Left lung (tissue), 10 donors: ENCODE results near the gene FNDC3B. TPM values are rescaled to one million over a fixed set of nuclear protein-coding genes. Genes with fewer than 3 reads are reported as not detected.

Source experiments
- ATAC-seq: fragments of 200-7000 bp; cut with Tn5 transposase; one replicate; pipeline ENCODE4 v1.9.1; 2020; ENCODE audit warnings: moderate library complexity
- DNase-seq, 4 donors: peaks; one replicate each; pipeline ENCODE4 v3.0.0-alpha.2; 2013 to 2020
- H3K27ac ChIP-seq, 2 donors: fragments of 200-600 bp; sonication (generic) in 1 of 2; one replicate each; pipeline versions ENCODE4 v1.5.0 to v1.8.0; 2020 to 2021
- H3K27me3 ChIP-seq, 2 donors: fragments of 200-600 bp; sonication (generic) in 1 of 2; one replicate each; pipeline versions ENCODE4 v1.5.0 to v1.8.0; 2020 to 2021
- H3K36me3 ChIP-seq, 2 donors: fragments of 200-600 bp; sonication (generic) in 1 of 2; one replicate each; pipeline versions ENCODE4 v1.5.0 to v1.8.0; 2020 to 2021
- H3K4me1 ChIP-seq, 2 donors: fragments of 200-600 bp; one replicate each; pipeline ENCODE4 v1.8.0; 2021
- H3K4me3 ChIP-seq, 2 donors: fragments of 200-600 bp; sonication (generic) in 1 of 2; one replicate each; pipeline versions ENCODE4 v1.5.0 to v1.8.0; 2020 to 2021; ENCODE audit warnings: mild to moderate bottlenecking in 1 of 2
- H3K9me3 ChIP-seq, 2 donors: fragments of 200-600 bp; sonication (generic) in 1 of 2; one replicate each; pipeline versions ENCODE4 v1.5.0 to v1.8.0; 2020 to 2021
- intact Hi-C, 2 donors: fragments of 100-400 bp; cut with DNase I; formaldehyde crosslinking; loops; one replicate each; pipeline versions ENCODE4 v1.11.2 to v1.14.2; 2022
- polyA plus RNA-seq, 6 donors: library from polyadenylated mRNA; unstranded; fragments of 120-200 nt; gene quantifications; one replicate each; pipeline ENCODE4 v1.2.1, GENCODE V29; 2013; ENCODE audit not compliant: insufficient read length in 6 of 6
- total RNA-seq, 2 donors: library from RNA; stranded (reverse); fragmentation: NEBNext Ultra II Directional; extraction: Animal tissue kit (Norgen Biotek cat#: 25700); gene quantifications; one replicate each; pipeline ENCODE4 v1.2.1, GENCODE V29; 2021
- TF ChIP-seq, protein P1 (sequence below), 2 donors: fragments of 200-600 bp; sonication (generic) in 1 of 2; IDR thresholded peaks; one replicate each; pipeline versions ENCODE4 v1.5.0 to v1.8.0; 2021; ENCODE audit warnings: antibody characterized with exemption in 2 of 2
- donor health status: DM: no; HTN: yes; CAD: no.
- donor health status: DM: no; HTN: no; CAD: no.

The FNDC3B gene
- total and polyA plus RNA-seq, 8 donors, result 35.2 to 185 (median 42.3) TPM

DNA sequence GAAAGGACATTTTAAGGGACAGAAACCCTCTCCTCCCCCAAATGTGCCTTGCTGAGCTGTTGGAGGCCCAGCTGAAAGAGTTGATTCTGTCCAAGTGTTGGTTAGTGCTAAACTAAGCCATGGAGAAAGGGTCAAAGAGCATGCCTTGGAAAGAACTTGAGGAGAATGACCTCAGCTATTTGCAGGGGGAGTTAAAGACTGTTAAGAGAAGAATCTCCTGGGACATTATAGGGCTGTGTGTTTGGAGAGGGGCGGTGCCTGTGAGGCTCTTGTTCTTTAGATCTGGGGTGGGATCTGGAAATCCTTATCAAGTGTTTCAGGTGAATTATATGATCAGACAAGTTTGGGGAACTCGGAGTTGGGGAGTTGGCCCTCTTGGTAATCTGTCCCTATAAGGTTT lies 13.0 kb downstream of the FNDC3B start:
- H3K27ac ChIP-seq, result no peak overlapping the region
- no peak for DNase-seq
- peaks cover 24 to 63% of the 10 kb centered on the region in 2 donors for H3K4me1 ChIP-seq
- peaks cover 0 to 51% of the 10 kb centered on the region in 2 donors for H3K36me3 ChIP-seq
- H3K9me3 ChIP-seq, result no peaks in the 10 kb centered on the region
- H3K27me3 ChIP-seq, result no peaks in the 10 kb centered on the region
- intact Hi-C loops, result no loop called here
- ATAC-seq, result no peak
- no peak overlapping the region for H3K4me3 ChIP-seq
- TF ChIP-seq, protein P1, sequence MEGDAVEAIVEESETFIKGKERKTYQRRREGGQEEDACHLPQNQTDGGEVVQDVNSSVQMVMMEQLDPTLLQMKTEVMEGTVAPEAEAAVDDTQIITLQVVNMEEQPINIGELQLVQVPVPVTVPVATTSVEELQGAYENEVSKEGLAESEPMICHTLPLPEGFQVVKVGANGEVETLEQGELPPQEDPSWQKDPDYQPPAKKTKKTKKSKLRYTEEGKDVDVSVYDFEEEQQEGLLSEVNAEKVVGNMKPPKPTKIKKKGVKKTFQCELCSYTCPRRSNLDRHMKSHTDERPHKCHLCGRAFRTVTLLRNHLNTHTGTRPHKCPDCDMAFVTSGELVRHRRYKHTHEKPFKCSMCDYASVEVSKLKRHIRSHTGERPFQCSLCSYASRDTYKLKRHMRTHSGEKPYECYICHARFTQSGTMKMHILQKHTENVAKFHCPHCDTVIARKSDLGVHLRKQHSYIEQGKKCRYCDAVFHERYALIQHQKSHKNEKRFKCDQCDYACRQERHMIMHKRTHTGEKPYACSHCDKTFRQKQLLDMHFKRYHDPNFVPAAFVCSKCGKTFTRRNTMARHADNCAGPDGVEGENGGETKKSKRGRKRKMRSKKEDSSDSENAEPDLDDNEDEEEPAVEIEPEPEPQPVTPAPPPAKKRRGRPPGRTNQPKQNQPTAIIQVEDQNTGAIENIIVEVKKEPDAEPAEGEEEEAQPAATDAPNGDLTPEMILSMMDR (IDR thresholded peaks at IDR 0.05), result no peak

DNA sequence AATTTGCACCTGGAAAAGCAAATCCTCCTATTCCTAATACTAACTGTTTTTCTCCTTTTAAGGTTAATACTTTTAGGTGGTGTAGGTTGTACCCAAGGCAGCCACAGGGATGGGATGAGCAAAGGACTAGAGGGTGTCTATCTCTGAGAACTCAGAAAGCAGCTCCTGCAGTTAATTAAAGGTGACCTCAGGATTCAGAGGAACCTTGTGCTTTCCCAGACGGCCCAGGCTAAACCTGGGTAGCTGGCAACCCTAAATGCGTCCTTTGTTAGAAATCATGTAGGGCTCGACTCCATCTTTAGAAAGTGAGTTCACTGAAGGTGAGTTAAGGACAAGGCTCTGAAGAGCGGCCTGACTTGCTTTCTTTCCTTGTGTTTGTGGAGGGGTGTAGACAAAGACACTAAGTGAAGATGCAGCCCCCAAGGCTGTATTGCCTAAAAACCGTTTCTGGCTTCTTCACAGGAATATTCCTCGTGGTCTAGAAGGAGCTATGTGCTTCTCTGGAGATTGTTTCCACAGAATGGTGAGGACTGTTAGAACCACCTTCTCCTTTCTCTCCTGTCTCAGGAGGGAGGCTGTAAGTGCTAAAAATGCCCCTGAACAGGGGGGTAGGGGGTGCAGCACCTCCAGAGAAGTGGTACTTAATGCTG lies 14.9 kb downstream of the FNDC3B start:
- TF ChIP-seq, protein P1 (IDR thresholded peaks at IDR 0.05), result no peak
- peaks cover 0 to 50% of the 10 kb centered on the region in 2 donors for H3K36me3 ChIP-seq
- ATAC-seq (no peak), DNase-seq (no peak)
- intact Hi-C loops, result no loop called here
- no peak overlapping the region for H3K4me3 ChIP-seq
- H3K4me1 ChIP-seq, result peaks cover 31 to 71% of the 10 kb centered on the region in 2 donors
- no peaks in the 10 kb centered on the region for H3K27me3 ChIP-seq
- no peaks in the 10 kb centered on the region for H3K9me3 ChIP-seq
- H3K27ac ChIP-seq, result peak overlapping the region; percentile 14 to 41

DNA sequence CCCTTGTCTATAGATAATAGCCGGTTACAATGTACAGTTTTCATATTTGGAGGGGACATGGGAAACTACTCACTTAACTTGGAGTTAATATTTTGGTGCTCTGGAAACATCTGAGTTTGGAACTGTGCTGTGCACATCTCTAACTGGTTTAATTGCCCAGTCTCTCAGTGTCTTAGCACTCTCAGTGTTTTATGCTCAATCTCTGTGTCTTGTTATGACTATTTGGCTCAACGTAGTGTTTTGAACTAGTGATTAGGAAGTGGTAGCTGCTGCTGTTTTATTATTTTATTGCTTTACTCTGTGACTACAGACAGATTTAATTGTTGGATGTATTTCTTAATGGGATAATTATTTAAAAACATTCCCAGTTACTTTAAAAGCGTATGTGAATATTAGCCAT lies 17.0 kb downstream of the FNDC3B start:
- no peak overlapping the region for H3K27ac ChIP-seq
- H3K4me3 ChIP-seq, result no peak overlapping the region
- peaks cover 33 to 88% of the 10 kb centered on the region in 2 donors for H3K4me1 ChIP-seq
- no peaks in the 10 kb centered on the region for H3K27me3 ChIP-seq
- DNase-seq (no peak), ATAC-seq (no peak)
- intact Hi-C loops, result no loop called here
- TF ChIP-seq, protein P1 (IDR thresholded peaks at IDR 0.05), result no peak
- H3K9me3 ChIP-seq, result no peaks in the 10 kb centered on the region
- peaks cover 0 to 32% of the 10 kb centered on the region in 2 donors for H3K36me3 ChIP-seq

DNA sequence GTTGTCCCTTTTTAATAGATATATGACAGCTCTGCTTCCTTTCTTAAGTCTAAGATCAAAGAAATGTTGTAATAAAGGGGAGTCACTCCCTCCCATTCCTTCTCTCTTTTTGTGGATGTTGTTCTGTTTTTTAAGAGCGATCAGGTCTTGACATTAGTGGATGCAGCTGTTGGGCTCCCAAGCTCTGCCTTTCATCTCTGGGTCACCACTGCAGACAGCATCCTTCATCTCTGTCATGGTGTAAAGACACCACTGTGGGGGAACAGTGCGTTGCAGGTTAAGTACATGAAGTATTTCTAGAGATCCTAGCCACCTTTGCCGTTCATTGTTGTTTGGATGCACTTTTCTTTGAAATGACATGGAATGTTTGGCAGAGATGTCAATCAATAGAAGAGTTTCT lies 17.7 kb downstream of the FNDC3B start:
- intact Hi-C loops, result no loop called here
- TF ChIP-seq, protein P1 (IDR thresholded peaks at IDR 0.05), result no peak
- H3K4me3 ChIP-seq, result no peak overlapping the region
- ATAC-seq, result no peak
- no peak for DNase-seq
- H3K9me3 ChIP-seq, result no peaks in the 10 kb centered on the region
- H3K4me1 ChIP-seq, result peaks cover 40 to 91% of the 10 kb centered on the region in 2 donors
- H3K27me3 ChIP-seq, result no peaks in the 10 kb centered on the region
- H3K36me3 ChIP-seq, result peaks cover 0 to 28% of the 10 kb centered on the region in 2 donors
- no peak overlapping the region for H3K27ac ChIP-seq

DNA sequence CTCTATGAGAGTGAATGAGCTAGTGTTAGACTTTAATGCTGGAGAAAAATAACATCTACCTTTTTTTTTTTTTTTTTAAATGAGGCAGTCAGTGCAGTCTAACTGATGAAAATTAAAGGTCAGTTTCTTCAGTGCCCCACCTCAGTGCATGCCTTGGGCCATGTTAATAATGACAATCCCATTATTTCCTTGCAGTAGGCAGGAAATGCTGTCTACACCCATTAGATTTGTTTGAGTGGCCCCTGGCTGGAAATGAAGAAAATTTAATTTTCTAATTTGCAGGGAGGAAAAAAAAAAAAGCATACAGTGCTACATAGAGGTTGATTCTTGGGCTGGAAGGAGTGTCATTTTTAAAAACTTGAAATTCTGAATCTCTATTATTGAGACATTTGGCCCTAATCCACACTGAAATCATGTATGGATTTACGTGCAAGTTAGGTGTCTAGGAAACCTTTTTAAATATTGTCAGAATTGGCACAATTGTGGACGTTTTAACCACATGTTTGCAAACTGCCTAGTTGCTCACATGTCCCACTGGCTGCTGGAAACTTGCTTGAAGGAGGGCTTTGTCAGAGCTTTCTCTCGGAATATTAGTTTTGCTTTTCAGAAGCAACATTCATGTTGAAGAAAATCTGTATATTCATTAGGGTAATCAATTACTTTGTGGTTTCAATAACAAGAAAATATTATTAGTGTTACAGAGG lies 18.4 kb downstream of the FNDC3B start:
- Histone ChIP-seq H3K27ac (peak overlapping the region in 1 of 2 donors; percentile 33), H3K4me3 (no peak overlapping the region), H3K27me3 (no peaks in the 10 kb centered on the region), H3K4me1 (peaks cover 47 to 96% of the 10 kb centered on the region in 2 donors), H3K9me3 (no peaks in the 10 kb centered on the region), H3K36me3 (peaks cover 0 to 21% of the 10 kb centered on the region in 2 donors)
- TF ChIP-seq, protein P1 (IDR thresholded peaks at IDR 0.05), result no peak
- no peak for ATAC-seq
- intact Hi-C loops, result no loop called here
- DNase-seq, result no peak
